GM18502 (cell line): ENCODE results near the gene SUCLG2.

ENCODE experiments used
- ATAC-seq: cut with Tn5 transposase; IDR thresholded peaks from one replicate; pipeline ENCODE4 v1.9.1; 2021; ENCODE audit warnings: mild to moderate bottlenecking; ENCODE audit not compliant: unreplicated experiment, poor library complexity

Gene SUCLG2

GRCh38 chr3:67349551-67350174, 304.7 kb downstream of the SUCLG2 start:
- ATAC-seq = peak; percentile 97

- no peak for ATAC-seq
These were observed 308.3 kb downstream of the SUCLG2 start for GRCh38 chr3:67346081-67346480.

- ATAC-seq = no peak
These were observed 318.6 kb downstream of the SUCLG2 start for GRCh38 chr3:67335813-67336212.

- no peak for ATAC-seq
These were observed 319.8 kb downstream of the SUCLG2 start for GRCh38 chr3:67334588-67334987.

- peak; percentile 63 for ATAC-seq
These were observed 325.1 kb downstream of the SUCLG2 start for GRCh38 chr3:67329358-67329757.

GRCh38 chr3:67327582-67327981, 326.8 kb downstream of the SUCLG2 start:
- ATAC-seq = no peak

GRCh38 chr3:67325231-67325630, 329.2 kb downstream of the SUCLG2 start:
- no peak for ATAC-seq
